Astrocyte (in vitro differentiated cells and primary cell): Measurements from ENCODE around the gene FGGY.

ENCODE experiments used
- EZH2 ChIP-seq: IDR thresholded peaks from 2 replicates; pipeline ENCODE4 v1.6.1; 2012; ENCODE audit warnings: mild to moderate bottlenecking, low read length, inconsistent platforms; ENCODE audit not compliant: insufficient read depth
- TF ChIP-seq, protein P1 (sequence below): IDR thresholded peaks from 2 replicates; pipeline ENCODE4 v1.5.1; 2011; ENCODE audit warnings: low read depth, mild to moderate bottlenecking, inconsistent platforms, low read length, moderate library complexity; ENCODE audit not compliant: insufficient read depth

DNA sequence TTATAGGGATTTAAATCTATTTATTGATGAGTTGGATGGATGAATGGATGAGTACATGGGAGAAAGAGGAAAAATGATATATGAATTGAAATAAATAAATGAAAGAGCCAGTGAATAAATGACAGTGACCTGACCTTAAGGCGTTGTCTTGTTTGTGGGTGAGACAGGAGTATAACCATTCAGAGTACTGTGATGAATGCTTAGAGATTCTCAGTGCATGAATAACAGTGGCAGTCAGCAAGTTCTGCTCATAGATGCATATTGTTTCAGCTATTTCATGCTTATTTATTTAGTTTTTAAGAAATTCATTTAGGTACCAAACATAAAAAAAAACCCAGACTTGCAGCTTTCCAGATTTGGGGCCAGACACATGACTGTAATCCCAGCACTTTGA lies 116.4 kb downstream of the FGGY start:
- no peak for TF ChIP-seq EZH2
- TF ChIP-seq, protein P1, sequence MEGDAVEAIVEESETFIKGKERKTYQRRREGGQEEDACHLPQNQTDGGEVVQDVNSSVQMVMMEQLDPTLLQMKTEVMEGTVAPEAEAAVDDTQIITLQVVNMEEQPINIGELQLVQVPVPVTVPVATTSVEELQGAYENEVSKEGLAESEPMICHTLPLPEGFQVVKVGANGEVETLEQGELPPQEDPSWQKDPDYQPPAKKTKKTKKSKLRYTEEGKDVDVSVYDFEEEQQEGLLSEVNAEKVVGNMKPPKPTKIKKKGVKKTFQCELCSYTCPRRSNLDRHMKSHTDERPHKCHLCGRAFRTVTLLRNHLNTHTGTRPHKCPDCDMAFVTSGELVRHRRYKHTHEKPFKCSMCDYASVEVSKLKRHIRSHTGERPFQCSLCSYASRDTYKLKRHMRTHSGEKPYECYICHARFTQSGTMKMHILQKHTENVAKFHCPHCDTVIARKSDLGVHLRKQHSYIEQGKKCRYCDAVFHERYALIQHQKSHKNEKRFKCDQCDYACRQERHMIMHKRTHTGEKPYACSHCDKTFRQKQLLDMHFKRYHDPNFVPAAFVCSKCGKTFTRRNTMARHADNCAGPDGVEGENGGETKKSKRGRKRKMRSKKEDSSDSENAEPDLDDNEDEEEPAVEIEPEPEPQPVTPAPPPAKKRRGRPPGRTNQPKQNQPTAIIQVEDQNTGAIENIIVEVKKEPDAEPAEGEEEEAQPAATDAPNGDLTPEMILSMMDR: no peak
